ENCODE data around the gene NOM1.
"Not testable (repeated sequence)": the region's sequence is repeated elsewhere in the genome, so short reads cannot be mapped to it uniquely, and the experiment has no call there.

NOM1 gene

GRCh38 chr7:156932006-156932405 is 17.5 kb upstream of the NOM1 start:
- no peak overlapping the region for H3K4me3 ChIP-seq (replicated peaks; ENCODE audit: low read depth, low read length)
- no peak for DNase-seq (ENCODE audit: extremely low read depth, low read depth)
- TF ChIP-seq CTCF (IDR thresholded peaks at IDR 0.05; ENCODE audit: low read depth, low read length, missing control alignments) = no peak

- no peak for DNase-seq (ENCODE audit: extremely low read depth, low read depth)
- TF ChIP-seq CTCF (IDR thresholded peaks at IDR 0.05; ENCODE audit: low read depth, low read length, missing control alignments) = no peak
- no peak overlapping the region for H3K4me3 ChIP-seq (replicated peaks; ENCODE audit: low read depth, low read length)
These were observed 14.3 kb upstream of the NOM1 start for GRCh38 chr7:156935250-156935649.

DNA sequence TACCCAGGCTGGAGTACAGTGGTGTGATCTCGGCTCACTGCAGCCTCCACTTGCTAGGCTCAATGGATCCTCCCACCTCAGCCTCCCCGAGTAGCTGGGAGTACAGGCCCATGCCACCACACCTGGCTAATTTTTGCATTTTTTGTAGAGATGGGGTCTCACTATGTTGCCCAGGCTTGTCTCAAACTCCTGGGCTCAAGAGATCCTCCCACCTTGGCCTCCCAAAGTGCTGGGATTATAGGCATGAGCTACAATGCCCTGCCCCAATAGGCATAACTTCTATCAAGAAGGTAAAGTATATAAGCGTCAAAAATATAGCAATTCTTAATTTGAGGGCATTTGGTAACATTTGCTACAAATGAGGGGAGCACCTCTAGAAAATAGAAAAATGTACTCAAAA is 12.7 kb upstream of the NOM1 start:
- DNase-seq (ENCODE audit: extremely low read depth, low read depth); H3K4me3 ChIP-seq (replicated peaks; ENCODE audit: low read depth, low read length): not testable (repeated sequence)

DNA sequence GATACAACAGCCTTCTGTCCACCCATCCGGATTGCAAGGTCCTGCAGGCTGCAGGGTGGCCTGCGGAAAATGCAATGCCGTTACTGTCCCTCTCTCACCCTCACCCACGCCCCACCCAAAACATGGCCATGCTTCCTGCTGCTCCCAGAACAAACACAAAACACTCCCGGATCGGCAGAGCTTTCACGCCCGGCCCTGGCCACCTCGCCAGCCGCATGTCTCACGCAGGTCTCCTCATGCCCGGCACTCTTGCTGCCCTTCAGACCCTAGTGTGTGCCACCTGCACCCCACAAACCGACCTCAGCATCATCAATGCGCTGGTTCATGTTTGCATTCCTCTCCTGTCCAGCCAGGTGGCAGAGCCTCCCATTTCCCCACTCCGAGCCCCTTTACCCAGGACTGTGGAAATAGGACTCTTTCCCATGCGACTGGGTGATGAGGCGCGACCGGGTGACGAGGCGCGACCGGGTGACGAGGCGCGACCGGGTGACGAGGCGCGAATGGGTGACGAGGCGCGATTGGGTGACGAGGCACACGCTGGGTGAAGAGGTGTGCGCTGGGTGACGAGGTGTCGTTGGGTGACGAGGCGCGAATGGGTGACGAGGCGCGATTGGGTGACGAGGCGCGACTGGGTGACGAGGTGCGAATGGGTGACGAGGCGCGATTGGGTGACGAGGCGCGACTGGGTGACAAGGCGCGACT is 8.9 kb upstream of the NOM1 start:
- DNase-seq (ENCODE audit: extremely low read depth, low read depth) = no peak
- TF ChIP-seq CTCF (IDR thresholded peaks at IDR 0.05; ENCODE audit: low read depth, low read length, missing control alignments) = no peak
- no peak overlapping the region for H3K4me3 ChIP-seq (replicated peaks; ENCODE audit: low read depth, low read length)

GRCh38 chr7:156941393-156942182 is 7.9 kb upstream of the NOM1 start:
- no peak for TF ChIP-seq CTCF (IDR thresholded peaks at IDR 0.05; ENCODE audit: low read depth, low read length, missing control alignments)
- no peak for DNase-seq (ENCODE audit: extremely low read depth, low read depth)
- H3K4me3 ChIP-seq (replicated peaks; ENCODE audit: low read depth, low read length) = no peak overlapping the region

DNA sequence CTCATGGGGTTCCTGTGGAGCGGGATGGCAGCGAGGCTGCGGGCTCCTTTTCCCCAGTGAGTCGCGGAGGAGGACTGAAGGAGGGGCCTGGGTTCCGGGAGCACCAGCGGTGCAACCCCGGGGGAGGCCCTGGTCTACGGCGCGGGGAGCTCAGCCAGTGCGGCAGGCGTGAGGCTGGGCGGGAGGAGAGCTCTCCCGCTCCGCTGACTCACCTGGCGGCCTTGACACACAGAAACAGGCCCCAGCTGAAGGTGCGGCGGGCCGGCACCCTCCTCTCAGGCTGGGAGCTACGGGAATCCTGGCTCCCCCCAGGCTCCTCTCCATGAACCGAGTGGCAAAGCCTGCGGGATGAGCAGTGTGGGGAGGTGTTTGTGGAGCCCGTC is 6.8 kb upstream of the NOM1 start:
- H3K4me3 ChIP-seq (replicated peaks; ENCODE audit: low read depth, low read length) = no peak overlapping the region
- TF ChIP-seq CTCF (IDR thresholded peaks at IDR 0.05; ENCODE audit: low read depth, low read length, missing control alignments) = no peak
- no peak for DNase-seq (ENCODE audit: extremely low read depth, low read depth)
